ENCODE measurements around the gene MYBBP1A.

DNA sequence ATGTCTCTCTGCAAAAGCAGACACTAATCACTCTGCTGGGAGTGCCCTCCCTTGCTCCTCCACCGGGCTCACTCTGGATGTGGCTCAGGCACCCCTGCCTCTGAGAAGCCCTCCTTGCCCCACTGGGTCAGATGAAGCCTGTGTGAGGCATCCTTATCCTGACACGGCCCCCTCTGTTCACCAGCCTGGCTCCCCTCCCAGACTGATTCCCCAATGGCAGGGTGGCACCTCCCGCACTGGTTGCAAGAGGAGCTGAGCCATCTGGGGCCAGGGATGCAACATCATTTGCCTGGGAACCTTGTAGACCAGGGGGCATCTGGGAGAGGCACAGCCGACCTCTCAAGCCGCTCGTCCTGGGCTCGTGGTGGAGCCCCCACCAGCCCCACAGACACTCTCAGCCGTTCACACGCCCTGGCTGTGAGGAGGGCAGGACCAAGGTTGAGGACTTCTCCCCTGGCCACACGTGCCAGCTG, 35.8 kb upstream of the MYBBP1A start:
- TF ChIP-seq, protein P1, sequence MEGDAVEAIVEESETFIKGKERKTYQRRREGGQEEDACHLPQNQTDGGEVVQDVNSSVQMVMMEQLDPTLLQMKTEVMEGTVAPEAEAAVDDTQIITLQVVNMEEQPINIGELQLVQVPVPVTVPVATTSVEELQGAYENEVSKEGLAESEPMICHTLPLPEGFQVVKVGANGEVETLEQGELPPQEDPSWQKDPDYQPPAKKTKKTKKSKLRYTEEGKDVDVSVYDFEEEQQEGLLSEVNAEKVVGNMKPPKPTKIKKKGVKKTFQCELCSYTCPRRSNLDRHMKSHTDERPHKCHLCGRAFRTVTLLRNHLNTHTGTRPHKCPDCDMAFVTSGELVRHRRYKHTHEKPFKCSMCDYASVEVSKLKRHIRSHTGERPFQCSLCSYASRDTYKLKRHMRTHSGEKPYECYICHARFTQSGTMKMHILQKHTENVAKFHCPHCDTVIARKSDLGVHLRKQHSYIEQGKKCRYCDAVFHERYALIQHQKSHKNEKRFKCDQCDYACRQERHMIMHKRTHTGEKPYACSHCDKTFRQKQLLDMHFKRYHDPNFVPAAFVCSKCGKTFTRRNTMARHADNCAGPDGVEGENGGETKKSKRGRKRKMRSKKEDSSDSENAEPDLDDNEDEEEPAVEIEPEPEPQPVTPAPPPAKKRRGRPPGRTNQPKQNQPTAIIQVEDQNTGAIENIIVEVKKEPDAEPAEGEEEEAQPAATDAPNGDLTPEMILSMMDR (IDR thresholded peaks at IDR 0.05), result no peak
- no peak for TF ChIP-seq POLR2A (IDR thresholded peaks at IDR 0.05)
